ENCODE results near the gene DDT.
A peak's percentile ranks its signal among the peaks of the same experiment; 100 is the strongest.

The DDT gene

GRCh38 chr22:24008381-24009226 is 34.4 kb upstream of the DDT start:
- TF ChIP-seq, protein P1, sequence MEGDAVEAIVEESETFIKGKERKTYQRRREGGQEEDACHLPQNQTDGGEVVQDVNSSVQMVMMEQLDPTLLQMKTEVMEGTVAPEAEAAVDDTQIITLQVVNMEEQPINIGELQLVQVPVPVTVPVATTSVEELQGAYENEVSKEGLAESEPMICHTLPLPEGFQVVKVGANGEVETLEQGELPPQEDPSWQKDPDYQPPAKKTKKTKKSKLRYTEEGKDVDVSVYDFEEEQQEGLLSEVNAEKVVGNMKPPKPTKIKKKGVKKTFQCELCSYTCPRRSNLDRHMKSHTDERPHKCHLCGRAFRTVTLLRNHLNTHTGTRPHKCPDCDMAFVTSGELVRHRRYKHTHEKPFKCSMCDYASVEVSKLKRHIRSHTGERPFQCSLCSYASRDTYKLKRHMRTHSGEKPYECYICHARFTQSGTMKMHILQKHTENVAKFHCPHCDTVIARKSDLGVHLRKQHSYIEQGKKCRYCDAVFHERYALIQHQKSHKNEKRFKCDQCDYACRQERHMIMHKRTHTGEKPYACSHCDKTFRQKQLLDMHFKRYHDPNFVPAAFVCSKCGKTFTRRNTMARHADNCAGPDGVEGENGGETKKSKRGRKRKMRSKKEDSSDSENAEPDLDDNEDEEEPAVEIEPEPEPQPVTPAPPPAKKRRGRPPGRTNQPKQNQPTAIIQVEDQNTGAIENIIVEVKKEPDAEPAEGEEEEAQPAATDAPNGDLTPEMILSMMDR (conservative IDR thresholded peaks at IDR 0.05; ENCODE audit: low read depth, low read length) = no peak
- no peak overlapping the region for H3K4me3 ChIP-seq (ENCODE audit: low read length)
- DNase-seq (ENCODE audit: low read depth) = no peak

GRCh38 chr22:24008022-24008283 is 33.7 kb upstream of the DDT start:
- no peak overlapping the region for H3K4me3 ChIP-seq (ENCODE audit: low read length)
- TF ChIP-seq, protein P1 (conservative IDR thresholded peaks at IDR 0.05; ENCODE audit: low read depth, low read length) = no peak
- DNase-seq (ENCODE audit: low read depth) = no peak

DNA sequence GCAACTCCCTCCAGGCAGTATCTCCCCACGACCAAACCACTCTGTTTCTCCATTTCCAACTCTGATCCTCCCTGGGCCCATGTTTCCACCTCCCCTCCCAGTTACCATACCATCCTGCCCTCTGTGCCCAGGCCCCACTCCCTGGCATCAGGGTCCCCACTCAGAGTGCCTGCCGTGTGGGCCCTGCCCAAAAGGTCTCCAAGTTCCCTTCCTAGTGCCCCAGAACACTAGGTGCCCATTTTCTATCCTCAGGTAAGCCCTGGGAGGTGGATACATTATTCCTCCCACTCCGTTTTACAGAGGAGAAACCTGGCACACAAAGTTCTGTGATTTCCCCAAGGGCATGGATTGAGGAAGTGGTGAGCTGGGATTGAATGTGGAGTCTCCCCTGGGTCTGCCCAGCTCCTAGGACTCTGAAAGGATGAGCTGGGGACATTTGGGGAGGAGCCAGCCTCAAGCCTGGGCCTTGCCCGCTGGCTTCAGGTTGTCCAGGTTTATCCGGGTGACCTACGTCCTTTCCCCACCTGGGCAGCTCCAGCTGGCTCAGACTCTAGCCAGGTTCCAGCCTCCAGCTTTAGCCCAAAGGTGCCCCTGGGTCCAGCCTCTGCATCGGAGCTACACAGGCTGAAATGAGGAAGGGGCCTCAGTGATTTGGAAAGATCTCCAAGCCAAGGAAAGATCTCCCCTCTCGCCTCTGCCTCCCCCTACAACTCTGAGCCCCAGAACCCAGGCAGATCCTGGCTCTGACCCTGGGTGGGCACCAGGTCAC is 33.2 kb upstream of the DDT start:
- TF ChIP-seq, protein P1 (conservative IDR thresholded peaks at IDR 0.05; ENCODE audit: low read depth, low read length) = no peak
- no peak for DNase-seq (ENCODE audit: low read depth)

DNA sequence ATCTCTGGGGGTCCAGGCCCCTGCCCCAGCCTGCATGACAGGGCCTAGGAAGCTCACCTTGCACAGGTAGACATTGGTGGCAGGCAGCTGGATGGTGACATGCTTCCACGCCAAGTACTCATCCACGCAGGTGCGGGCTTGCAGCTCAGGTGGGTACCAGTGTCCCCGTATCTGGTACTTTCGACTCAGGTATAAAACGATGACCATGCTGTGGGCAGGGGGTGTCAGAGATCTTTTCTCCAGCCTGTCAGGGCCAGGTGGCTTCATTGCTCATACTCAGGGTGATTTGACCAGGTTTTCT is 32.6 kb upstream of the DDT start:
- no peak for DNase-seq (ENCODE audit: low read depth)
- no peak overlapping the region for H3K4me3 ChIP-seq (ENCODE audit: low read length)
- TF ChIP-seq, protein P1 (conservative IDR thresholded peaks at IDR 0.05; ENCODE audit: low read depth, low read length) = no peak

More for the DNA sequence above, 33.2 kb upstream of the DDT start:
- H3K4me3 ChIP-seq (ENCODE audit: low read length) = no peak overlapping the region

DNA sequence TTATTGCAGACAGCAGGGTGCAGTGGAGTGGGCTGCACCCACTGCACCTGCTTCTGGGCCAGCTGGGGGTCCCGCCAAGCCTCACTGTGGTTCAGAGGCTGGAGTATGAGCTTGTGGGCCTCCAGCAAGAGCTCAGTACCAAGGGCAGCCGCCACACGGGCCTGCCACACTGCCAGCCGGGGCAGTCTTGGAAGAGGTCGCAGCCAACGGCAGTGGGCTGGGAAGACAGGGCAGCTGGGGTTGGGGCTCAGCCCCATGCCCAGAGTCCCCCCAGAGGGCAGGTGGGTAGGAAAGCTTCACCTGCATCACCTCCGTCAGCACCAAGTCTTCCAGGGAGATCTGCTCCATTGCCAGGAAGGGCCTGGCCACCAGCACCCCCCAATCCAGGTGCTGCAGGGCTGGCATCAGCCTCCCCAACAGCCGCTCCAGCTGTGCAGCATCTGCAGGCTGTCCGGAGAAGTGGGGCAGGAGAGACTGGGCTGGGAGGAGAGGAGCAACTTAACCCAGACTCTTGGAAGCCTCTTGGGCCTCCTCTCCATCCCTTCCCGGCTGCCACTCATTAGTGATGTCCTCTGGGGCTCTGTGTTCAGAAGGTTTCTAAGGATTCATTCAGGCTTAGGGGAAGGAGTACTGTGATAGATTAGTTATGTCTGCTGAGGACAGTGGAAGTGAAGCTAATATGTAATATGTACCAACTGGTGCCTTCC is 32.1 kb upstream of the DDT start:
- TF ChIP-seq, protein P1 (conservative IDR thresholded peaks at IDR 0.05; ENCODE audit: low read depth, low read length) = no peak
- H3K4me3 ChIP-seq (ENCODE audit: low read length) = no peak overlapping the region
- no peak for DNase-seq (ENCODE audit: low read depth)

GRCh38 chr22:24005201-24005600 is 31.0 kb upstream of the DDT start, which contains the start of gene GSTT4:
TSS of gene GSTT4 (minus strand) at chr22:24005453. CDS start at chr22:24005356, 97 bp downstream.
- TF ChIP-seq, protein P1 (conservative IDR thresholded peaks at IDR 0.05; ENCODE audit: low read depth, low read length) = no peak
- peak; percentile 31 for DNase-seq (ENCODE audit: low read depth)
- no peak within 1 kb of the TSS for H3K4me3 ChIP-seq (ENCODE audit: low read length)

Data from retinal pigment epithelial cell (primary cell).